Panc1 (cell line): ENCODE measurements around the gene C8B. TPM values are rescaled to one million over a fixed set of nuclear protein-coding genes. Genes with fewer than 3 reads are reported as not detected.

Source experiments
- ATAC-seq: fragments of 200-7000 bp; cut with Tn5 transposase; 2 replicates; pipeline ENCODE4 v1.9.1; 2020; ENCODE audit warnings: mild to moderate bottlenecking, moderate library complexity
- BruUV-seq: library from RNA; stranded (reverse); fragments of 400-500 nt; replicated peaks from 2 replicates; lab custom pipeline; 2021; lab: Mats Ljungman, UMichigan
- CTCF ChIA-PET: fragments of 300-600 bp; sonication (Branson Sonifier 250); formaldehyde crosslinking; loops from one replicate; lab custom pipeline; 2022; ENCODE audit warnings: antibody characterized with exemption; lab: Charles Lee
- POLR2A ChIA-PET: fragments of 300-600 bp; sonication (Branson Sonifier 250); formaldehyde crosslinking; loops from one replicate; lab custom pipeline; 2022; ENCODE audit warnings: antibody characterized with exemption; lab: Charles Lee
- DNase-seq: peaks from one replicate; pipeline ENCODE4 v3.0.0-alpha.2; 2010; ENCODE audit warnings: low read depth, low spot score
- H3K27ac ChIP-seq: 2 replicates; pipeline ENCODE4 v1.5.1; 2011; ENCODE audit warnings: mild to moderate bottlenecking, low read length, inconsistent platforms
- H3K27me3 ChIP-seq: fragments of 200-500 bp; sonication (Bioruptor generic); 2 replicates; pipeline ENCODE4 v1.6.0; 2014; ENCODE audit warnings: low read length, inconsistent platforms; ENCODE audit not compliant: control insufficient read depth, insufficient read depth
- H3K36me3 ChIP-seq: fragments of 200-500 bp; sonication (Bioruptor generic); 2 replicates; pipeline ENCODE4 v1.5.1; 2014; ENCODE audit warnings: inconsistent platforms, mild to moderate bottlenecking, low read length, moderate library complexity; ENCODE audit not compliant: control insufficient read depth, insufficient read depth
- H3K4me1 ChIP-seq: 2 replicates; pipeline ENCODE4 v1.5.1; 2011; ENCODE audit warnings: inconsistent platforms, mild to moderate bottlenecking, low read length, moderate library complexity; ENCODE audit not compliant: control insufficient read depth, insufficient read depth
- H3K4me3 ChIP-seq, 2 experiments: 2 replicates each; pipeline ENCODE4 v1.5.1; 2011 to 2012; ENCODE audit warnings: low read depth in 2 of 2, low read length in 2 of 2, mild to moderate bottlenecking in 2 of 2, inconsistent platforms in 1 of 2, moderate library complexity in 1 of 2
- H3K9me3 ChIP-seq: fragments of 200-500 bp; sonication (Bioruptor generic); 2 replicates; pipeline ENCODE4 v1.5.1; 2014; ENCODE audit warnings: low read depth, mild to moderate bottlenecking, inconsistent platforms, low read length, moderate library complexity; ENCODE audit not compliant: control insufficient read depth, insufficient read depth
- POLR2AphosphoS5 ChIP-seq: IDR thresholded peaks from 2 replicates; pipeline ENCODE4 v1.6.1; 2012; ENCODE audit warnings: mild to moderate bottlenecking, low read depth, low read length, moderate library complexity
- SIN3A ChIP-seq: IDR thresholded peaks from 2 replicates; pipeline ENCODE4 v1.6.1; 2012; ENCODE audit warnings: low read depth, mild to moderate bottlenecking, low read length, moderate library complexity, borderline replicate concordance; ENCODE audit not compliant: insufficient read depth
- TCF7L2 ChIP-seq: IDR thresholded peaks from 2 replicates; pipeline ENCODE4 v1.6.1; 2011; ENCODE audit warnings: mild to moderate bottlenecking, low read depth, low read length, inconsistent platforms
- in situ Hi-C: cut with HindIII; loops from 2 replicates; pipeline ENCODE4 v1.10.0; 2016; ENCODE audit warnings: low sequenced_read_pairs, low pct_unique_long_range_greater_than_20kb
- intact Hi-C: fragments of 100-400 bp; cut with micrococcal nuclease; formaldehyde crosslinking; loops from one replicate; pipeline ENCODE4 v1.10.0; 2022; ENCODE audit not compliant: unreplicated experiment
- total RNA-seq: library from RNA; stranded (reverse); gene quantifications from one replicate; pipeline ENCODE4 v1.2.1, GENCODE V29; 2021; ENCODE audit not compliant: unreplicated experiment
- TF ChIP-seq, protein P1 (sequence below), 2 experiments: IDR thresholded peaks; 2 replicates each; pipeline ENCODE4 v1.6.1; 2011 to 2012; ENCODE audit warnings: low read depth in 2 of 2, control low read depth in 1 of 2, low read length in 1 of 2, mild to moderate bottlenecking in 1 of 2, moderate library complexity in 1 of 2; ENCODE audit not compliant: insufficient read depth in 1 of 2
- TF ChIP-seq, protein P2 (sequence below): fragments of 450-650 bp; IDR thresholded peaks from 2 replicates; pipeline ENCODE4 v1.5.1; 2017; ENCODE audit warnings: mild to moderate bottlenecking

The C8B gene
- total RNA-seq, 1 experiment from 2014 or later = not detected

DNA sequence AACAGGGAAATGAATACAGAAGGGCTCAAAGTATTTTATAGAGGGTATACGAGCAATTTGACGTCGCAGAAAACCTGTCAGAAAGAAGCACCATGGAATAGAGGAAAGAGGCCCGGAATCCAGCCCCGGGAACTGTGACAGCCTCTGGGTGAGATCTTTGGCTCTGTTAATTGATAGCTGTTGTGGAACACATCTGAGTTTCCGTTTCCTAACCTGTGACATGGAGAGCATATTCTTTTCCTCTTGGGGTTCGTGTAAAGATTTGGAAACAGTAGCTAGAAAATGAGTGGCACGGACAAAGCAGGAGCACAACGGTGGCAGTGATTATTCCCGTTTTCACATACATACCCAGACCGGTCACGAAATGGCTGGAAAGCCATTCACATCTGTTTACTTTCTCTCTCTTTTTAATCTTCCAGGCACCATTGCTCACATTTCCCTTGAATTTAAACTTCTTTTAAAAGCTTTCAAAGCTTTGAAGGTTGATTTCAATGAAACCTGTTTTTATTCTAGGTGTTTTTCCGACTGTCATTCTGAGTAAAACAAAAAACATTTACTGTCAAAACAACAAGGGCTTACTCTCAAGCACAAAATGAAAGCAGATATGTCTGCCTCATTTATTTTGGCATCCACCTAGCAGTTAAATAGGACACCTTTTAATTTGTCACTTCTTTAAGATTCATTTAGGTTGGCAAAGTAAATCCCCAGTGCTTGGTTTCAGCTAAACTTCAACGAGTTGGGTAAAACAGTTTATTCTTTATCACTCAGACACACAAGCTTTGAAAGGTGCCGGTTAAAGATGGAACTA, 26.7 kb upstream of the C8B start:
- no peak overlapping the region for H3K4me3 ChIP-seq
- peaks cover 3% of the 10 kb centered on the region; the same call in 1 of the 2 replicates for H3K27me3 ChIP-seq
- no TSS peak for BruUV-seq
- no peak overlapping the region for H3K27ac ChIP-seq
- DNase-seq = no peak
- H3K36me3 ChIP-seq = no peaks in the 10 kb centered on the region
- TF ChIP-seq, protein P1, sequence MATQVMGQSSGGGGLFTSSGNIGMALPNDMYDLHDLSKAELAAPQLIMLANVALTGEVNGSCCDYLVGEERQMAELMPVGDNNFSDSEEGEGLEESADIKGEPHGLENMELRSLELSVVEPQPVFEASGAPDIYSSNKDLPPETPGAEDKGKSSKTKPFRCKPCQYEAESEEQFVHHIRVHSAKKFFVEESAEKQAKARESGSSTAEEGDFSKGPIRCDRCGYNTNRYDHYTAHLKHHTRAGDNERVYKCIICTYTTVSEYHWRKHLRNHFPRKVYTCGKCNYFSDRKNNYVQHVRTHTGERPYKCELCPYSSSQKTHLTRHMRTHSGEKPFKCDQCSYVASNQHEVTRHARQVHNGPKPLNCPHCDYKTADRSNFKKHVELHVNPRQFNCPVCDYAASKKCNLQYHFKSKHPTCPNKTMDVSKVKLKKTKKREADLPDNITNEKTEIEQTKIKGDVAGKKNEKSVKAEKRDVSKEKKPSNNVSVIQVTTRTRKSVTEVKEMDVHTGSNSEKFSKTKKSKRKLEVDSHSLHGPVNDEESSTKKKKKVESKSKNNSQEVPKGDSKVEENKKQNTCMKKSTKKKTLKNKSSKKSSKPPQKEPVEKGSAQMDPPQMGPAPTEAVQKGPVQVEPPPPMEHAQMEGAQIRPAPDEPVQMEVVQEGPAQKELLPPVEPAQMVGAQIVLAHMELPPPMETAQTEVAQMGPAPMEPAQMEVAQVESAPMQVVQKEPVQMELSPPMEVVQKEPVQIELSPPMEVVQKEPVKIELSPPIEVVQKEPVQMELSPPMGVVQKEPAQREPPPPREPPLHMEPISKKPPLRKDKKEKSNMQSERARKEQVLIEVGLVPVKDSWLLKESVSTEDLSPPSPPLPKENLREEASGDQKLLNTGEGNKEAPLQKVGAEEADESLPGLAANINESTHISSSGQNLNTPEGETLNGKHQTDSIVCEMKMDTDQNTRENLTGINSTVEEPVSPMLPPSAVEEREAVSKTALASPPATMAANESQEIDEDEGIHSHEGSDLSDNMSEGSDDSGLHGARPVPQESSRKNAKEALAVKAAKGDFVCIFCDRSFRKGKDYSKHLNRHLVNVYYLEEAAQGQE (IDR thresholded peaks at IDR 0.05; ENCODE audit: insufficient read depth in 1 of 2, low read depth in 2 of 2, low read length in 1 of 2) = no peak
- TF ChIP-seq, protein P2, sequence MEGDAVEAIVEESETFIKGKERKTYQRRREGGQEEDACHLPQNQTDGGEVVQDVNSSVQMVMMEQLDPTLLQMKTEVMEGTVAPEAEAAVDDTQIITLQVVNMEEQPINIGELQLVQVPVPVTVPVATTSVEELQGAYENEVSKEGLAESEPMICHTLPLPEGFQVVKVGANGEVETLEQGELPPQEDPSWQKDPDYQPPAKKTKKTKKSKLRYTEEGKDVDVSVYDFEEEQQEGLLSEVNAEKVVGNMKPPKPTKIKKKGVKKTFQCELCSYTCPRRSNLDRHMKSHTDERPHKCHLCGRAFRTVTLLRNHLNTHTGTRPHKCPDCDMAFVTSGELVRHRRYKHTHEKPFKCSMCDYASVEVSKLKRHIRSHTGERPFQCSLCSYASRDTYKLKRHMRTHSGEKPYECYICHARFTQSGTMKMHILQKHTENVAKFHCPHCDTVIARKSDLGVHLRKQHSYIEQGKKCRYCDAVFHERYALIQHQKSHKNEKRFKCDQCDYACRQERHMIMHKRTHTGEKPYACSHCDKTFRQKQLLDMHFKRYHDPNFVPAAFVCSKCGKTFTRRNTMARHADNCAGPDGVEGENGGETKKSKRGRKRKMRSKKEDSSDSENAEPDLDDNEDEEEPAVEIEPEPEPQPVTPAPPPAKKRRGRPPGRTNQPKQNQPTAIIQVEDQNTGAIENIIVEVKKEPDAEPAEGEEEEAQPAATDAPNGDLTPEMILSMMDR = no peak
- TF ChIP-seq POLR2AphosphoS5 (no peak), SIN3A (no peak), TCF7L2 (no peak)
- CTCF ChIA-PET = no interaction called here
- intact Hi-C loops = no loop called here
- ATAC-seq = no peak
- POLR2A ChIA-PET = no interaction called here
- no peaks in the 10 kb centered on the region for H3K4me1 ChIP-seq
- in situ Hi-C loops = no loop called here
- H3K9me3 ChIP-seq = no peaks in the 10 kb centered on the region

DNA sequence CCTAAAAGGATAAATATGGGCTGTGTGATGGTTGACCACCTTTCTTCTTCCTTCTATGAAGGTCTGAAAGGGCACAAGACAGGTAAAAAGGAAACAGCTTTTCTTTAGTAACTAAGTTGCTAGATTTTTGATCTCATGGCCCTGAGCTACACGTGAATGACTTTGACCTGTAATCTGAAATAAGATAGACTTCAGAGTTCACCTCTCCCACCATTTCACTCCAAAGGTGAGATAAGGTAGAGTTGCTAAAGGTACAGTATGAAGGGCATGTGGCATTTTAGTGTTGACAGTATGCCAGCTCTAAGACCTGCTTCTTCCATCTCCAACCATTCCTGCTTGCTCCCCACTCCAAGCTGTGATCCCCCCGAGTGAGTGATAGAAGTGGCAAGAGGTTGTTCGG, 25.8 kb upstream of the C8B start:
- TF ChIP-seq POLR2AphosphoS5 = no peak
- no peak for TF ChIP-seq TCF7L2
- TF ChIP-seq, protein P2 = no peak
- TF ChIP-seq, protein P1 (IDR thresholded peaks at IDR 0.05; ENCODE audit: insufficient read depth in 1 of 2, low read depth in 2 of 2, low read length in 1 of 2) = no peak
- no peak for TF ChIP-seq SIN3A
- POLR2A ChIA-PET = no interaction called here
- Histone ChIP-seq H3K27ac (no peak overlapping the region), H3K4me3 (no peak overlapping the region), H3K4me1 (no peaks in the 10 kb centered on the region), H3K36me3 (no peaks in the 10 kb centered on the region), H3K27me3 (peaks cover 3% of the 10 kb centered on the region; the same call in 1 of the 2 replicates), H3K9me3 (no peaks in the 10 kb centered on the region)
- DNase-seq (no peak), ATAC-seq (no peak)
- BruUV-seq = no TSS peak
- CTCF ChIA-PET = no interaction called here
- intact Hi-C loops = no loop called here
- in situ Hi-C loops = no loop called here
